ENCODE measurements around the gene SPOUT1. TPM values are rescaled to one million over a fixed set of nuclear protein-coding genes. Genes with fewer than 3 reads are reported as not detected.

The SPOUT1 gene
- polyA plus RNA-seq, 1 donor (not counting 4 experiments of a cell fraction or from before 2014, with no cell fraction given): 22.0 TPM

GRCh38 chr9:128802482-128802881 lies 27.1 kb downstream of the SPOUT1 start:
- no peaks in the 10 kb centered on the region for H3K27me3 ChIP-seq (ENCODE audit: control insufficient read depth, extremely low read depth, insufficient read depth, low read length)
- no peak overlapping the region for H3K4me3 ChIP-seq (ENCODE audit: control insufficient read depth in 2 of 3, extremely low read depth in 1 of 3, insufficient read depth in 2 of 3, low read depth in 1 of 3, low read length in 3 of 3)
- H3K9me3 ChIP-seq (ENCODE audit: control insufficient read depth, low read depth, low read length): no peaks in the 10 kb centered on the region
- dilution Hi-C loops (cut with MboI; ENCODE audit: extremely low pct_ligation_motif_present, low sequenced_read_pairs): no loop called here
- H3K9ac ChIP-seq (ENCODE audit: control insufficient read depth, extremely low read depth, insufficient read depth, low read length): no peak overlapping the region
- no peak overlapping the region for H3K27ac ChIP-seq (ENCODE audit: control insufficient read depth, insufficient read depth, low read length)
- no peaks in the 10 kb centered on the region for H4K20me1 ChIP-seq (ENCODE audit: control insufficient read depth, extremely low read depth, insufficient read depth, low read length)
- no peak overlapping the region for H2AFZ ChIP-seq (ENCODE audit: control insufficient read depth, low read length)
- H3K4me2 ChIP-seq (ENCODE audit: control insufficient read depth, extremely low read depth, insufficient read depth, low read depth, low read length): no peak overlapping the region
- no peak for DNase-seq (ENCODE audit: low read depth, low spot score)
- no peaks in the 10 kb centered on the region for H3K4me1 ChIP-seq (ENCODE audit: control insufficient read depth, extremely low read depth, insufficient read depth, low read length)
- no peak for FAIRE-seq
- H3K79me2 ChIP-seq (ENCODE audit: control insufficient read depth, insufficient read depth, low read length): no peaks in the 10 kb centered on the region
- peaks cover 25 to 27% of the 10 kb centered on the region in 2 experiments for H3K36me3 ChIP-seq (ENCODE audit: control insufficient read depth in 2 of 2, extremely low read depth in 1 of 2, insufficient read depth in 2 of 2, low read length in 2 of 2)
- no peaks in the 10 kb centered on the region for H3K9me1 ChIP-seq (ENCODE audit: control insufficient read depth, extremely low read depth, insufficient read depth, low read length)
- TF ChIP-seq EZH2 (IDR thresholded peaks at IDR 0.05; ENCODE audit: low read length) (no peak), CTCF (optimal IDR thresholded peaks at IDR 0.05 in 1 of 3, IDR thresholded peaks at IDR 0.05 in 1 of 3, conservative IDR thresholded peaks at IDR 0.05 in 1 of 3; ENCODE audit: extremely low read depth in 1 of 3, insufficient read depth in 2 of 3, low read length in 3 of 3) (no peak)

DNA sequence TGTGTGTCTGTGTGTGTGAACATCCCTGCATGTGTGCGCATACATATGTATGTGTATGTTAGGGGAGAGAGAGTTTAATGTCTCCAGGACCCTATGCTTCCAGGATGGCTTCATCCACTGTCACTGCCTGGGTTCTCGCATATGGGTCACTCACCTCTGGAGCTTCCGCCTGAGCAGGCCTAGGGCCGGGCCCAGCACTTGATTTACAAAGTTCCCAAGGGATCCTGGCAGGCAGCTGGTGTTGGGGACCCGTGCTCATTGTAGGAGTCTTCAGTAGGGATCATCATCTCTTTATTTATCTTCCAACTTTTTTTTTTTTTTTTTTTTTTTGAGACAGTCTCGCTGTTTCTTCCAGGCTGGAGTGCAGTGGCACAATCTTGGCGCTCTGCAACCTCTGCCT lies 29.5 kb downstream of the SPOUT1 start:
- Histone ChIP-seq H3K36me3 (ENCODE audit: control insufficient read depth in 2 of 2, extremely low read depth in 1 of 2, insufficient read depth in 2 of 2, low read length in 2 of 2) (peaks cover 24 to 27% of the 10 kb centered on the region in 2 experiments), H3K9ac (ENCODE audit: control insufficient read depth, extremely low read depth, insufficient read depth, low read length) (no peak overlapping the region), H3K27ac (ENCODE audit: control insufficient read depth, insufficient read depth, low read length) (no peak overlapping the region), H3K4me1 (ENCODE audit: control insufficient read depth, extremely low read depth, insufficient read depth, low read length) (no peaks in the 10 kb centered on the region), H3K9me3 (ENCODE audit: control insufficient read depth, low read depth, low read length) (no peaks in the 10 kb centered on the region), H3K27me3 (ENCODE audit: control insufficient read depth, extremely low read depth, insufficient read depth, low read length) (no peaks in the 10 kb centered on the region), H3K4me3 (ENCODE audit: control insufficient read depth in 2 of 3, extremely low read depth in 1 of 3, insufficient read depth in 2 of 3, low read depth in 1 of 3, low read length in 3 of 3) (no peak overlapping the region), H4K20me1 (ENCODE audit: control insufficient read depth, extremely low read depth, insufficient read depth, low read length) (no peaks in the 10 kb centered on the region), H3K4me2 (ENCODE audit: control insufficient read depth, extremely low read depth, insufficient read depth, low read depth, low read length) (no peak overlapping the region), H2AFZ (ENCODE audit: control insufficient read depth, low read length) (no peak overlapping the region), H3K79me2 (ENCODE audit: control insufficient read depth, insufficient read depth, low read length) (no peaks in the 10 kb centered on the region), H3K9me1 (ENCODE audit: control insufficient read depth, extremely low read depth, insufficient read depth, low read length) (no peaks in the 10 kb centered on the region)
- dilution Hi-C loops (cut with MboI; ENCODE audit: extremely low pct_ligation_motif_present, low sequenced_read_pairs): no loop called here
- TF ChIP-seq EZH2 (IDR thresholded peaks at IDR 0.05; ENCODE audit: low read length): no peak
- TF ChIP-seq CTCF (optimal IDR thresholded peaks at IDR 0.05 in 1 of 3, IDR thresholded peaks at IDR 0.05 in 1 of 3, conservative IDR thresholded peaks at IDR 0.05 in 1 of 3; ENCODE audit: extremely low read depth in 1 of 3, insufficient read depth in 2 of 3, low read length in 3 of 3): no peak
- DNase-seq (ENCODE audit: low read depth, low spot score): no peak
- no peak for FAIRE-seq

Data from keratinocyte (primary cell).